Measurements from ENCODE around the gene OTOF. TPM values are rescaled to one million over a fixed set of nuclear protein-coding genes. Genes with fewer than 3 reads are reported as not detected.

The OTOF gene
- total and polyA plus RNA-seq, 2 experiments from 2014 or later = 0.21 to 0.23 TPM

DNA sequence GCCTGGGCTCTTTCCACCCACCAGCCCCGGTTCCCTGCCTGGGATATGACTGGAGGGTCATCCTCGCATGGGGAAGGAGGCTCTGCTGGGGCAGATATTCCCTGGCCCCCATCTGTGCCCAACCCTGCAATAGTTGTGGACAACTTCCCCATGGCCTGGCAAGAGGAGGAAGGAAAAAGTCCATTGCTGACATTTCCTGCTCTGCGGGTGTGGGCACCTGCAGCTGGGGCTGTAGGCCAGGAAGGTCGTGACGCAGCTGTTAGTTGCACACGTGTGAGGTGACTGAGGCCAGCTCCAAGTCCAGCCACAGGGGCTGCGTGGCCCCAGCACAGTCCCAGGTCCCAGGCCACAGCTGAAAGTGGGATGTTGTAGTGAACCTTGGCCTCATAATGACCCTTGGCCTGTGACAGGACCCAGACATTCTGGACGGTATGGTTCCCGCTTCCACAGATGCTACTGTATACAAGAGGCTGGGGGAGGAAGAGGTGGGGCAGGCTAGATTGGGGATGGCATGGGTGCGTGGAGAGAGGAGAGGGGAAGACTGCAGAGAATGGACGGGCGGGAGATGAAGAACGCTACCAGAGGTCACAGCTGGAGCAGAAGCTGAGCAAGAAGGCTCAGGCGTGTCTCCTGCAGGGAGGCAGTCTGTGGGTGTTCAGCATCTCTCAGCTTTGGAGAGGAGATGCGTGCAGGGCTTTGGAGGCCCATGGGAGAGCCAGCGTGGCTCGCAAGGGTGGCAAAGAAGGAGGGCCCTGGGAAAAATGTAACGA lies 22.1 kb downstream of the OTOF start:
- Mint-ChIP-seq H3K4me3 (no peak overlapping the region), H3K27me3 (ENCODE audit: insufficient read depth, low read depth, poor library complexity) (peaks cover 13% of the 10 kb centered on the region), H3K9me3 (no peaks in the 10 kb centered on the region), H3K27ac (no peak overlapping the region), H3K4me1 (peaks cover 3% of the 10 kb centered on the region; the same call in 1 of the 3 replicates), H3K36me3 (ENCODE audit: low read depth) (no peaks in the 10 kb centered on the region)
- H3K79me2 ChIP-seq (replicated peaks; ENCODE audit: insufficient read depth) = no peaks in the 10 kb centered on the region
- no peaks in the 10 kb centered on the region for H4K20me1 ChIP-seq (replicated peaks; ENCODE audit: insufficient read depth)
- no peak overlapping the region for H3K4me3 ChIP-seq
- TF ChIP-seq NANOG (IDR thresholded peaks at IDR 0.05; ENCODE audit: borderline replicate concordance) (no peak), EZH2phosphoT487 (IDR thresholded peaks at IDR 0.05; ENCODE audit: unreplicated experiment) (no peak), STAT1 (IDR thresholded peaks at IDR 0.05; ENCODE audit: unreplicated experiment) (no peak), CTCF (conservative IDR thresholded peaks at IDR 0.05; ENCODE audit: low read depth in 2 of 2) (no peak), ZNF331 (CRISPR knock-in tag; IDR thresholded peaks at IDR 0.05; ENCODE audit: low read depth) (no peak), ZNF114 (CRISPR knock-in tag; IDR thresholded peaks at IDR 0.05) (no peak), JUNB (IDR thresholded peaks at IDR 0.05; ENCODE audit: unreplicated experiment) (no peak), CREB1 (CRISPR knock-in tag; IDR thresholded peaks at IDR 0.05; ENCODE audit: low read depth) (no peak), POLR2AphosphoS5 (IDR thresholded peaks at IDR 0.05; ENCODE audit: low read depth) (no peak)
- TF ChIP-seq, protein P1, sequence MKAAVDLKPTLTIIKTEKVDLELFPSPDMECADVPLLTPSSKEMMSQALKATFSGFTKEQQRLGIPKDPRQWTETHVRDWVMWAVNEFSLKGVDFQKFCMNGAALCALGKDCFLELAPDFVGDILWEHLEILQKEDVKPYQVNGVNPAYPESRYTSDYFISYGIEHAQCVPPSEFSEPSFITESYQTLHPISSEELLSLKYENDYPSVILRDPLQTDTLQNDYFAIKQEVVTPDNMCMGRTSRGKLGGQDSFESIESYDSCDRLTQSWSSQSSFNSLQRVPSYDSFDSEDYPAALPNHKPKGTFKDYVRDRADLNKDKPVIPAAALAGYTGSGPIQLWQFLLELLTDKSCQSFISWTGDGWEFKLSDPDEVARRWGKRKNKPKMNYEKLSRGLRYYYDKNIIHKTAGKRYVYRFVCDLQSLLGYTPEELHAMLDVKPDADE (IDR thresholded peaks at IDR 0.05) = no peak
- TF ChIP-seq, protein P2, sequence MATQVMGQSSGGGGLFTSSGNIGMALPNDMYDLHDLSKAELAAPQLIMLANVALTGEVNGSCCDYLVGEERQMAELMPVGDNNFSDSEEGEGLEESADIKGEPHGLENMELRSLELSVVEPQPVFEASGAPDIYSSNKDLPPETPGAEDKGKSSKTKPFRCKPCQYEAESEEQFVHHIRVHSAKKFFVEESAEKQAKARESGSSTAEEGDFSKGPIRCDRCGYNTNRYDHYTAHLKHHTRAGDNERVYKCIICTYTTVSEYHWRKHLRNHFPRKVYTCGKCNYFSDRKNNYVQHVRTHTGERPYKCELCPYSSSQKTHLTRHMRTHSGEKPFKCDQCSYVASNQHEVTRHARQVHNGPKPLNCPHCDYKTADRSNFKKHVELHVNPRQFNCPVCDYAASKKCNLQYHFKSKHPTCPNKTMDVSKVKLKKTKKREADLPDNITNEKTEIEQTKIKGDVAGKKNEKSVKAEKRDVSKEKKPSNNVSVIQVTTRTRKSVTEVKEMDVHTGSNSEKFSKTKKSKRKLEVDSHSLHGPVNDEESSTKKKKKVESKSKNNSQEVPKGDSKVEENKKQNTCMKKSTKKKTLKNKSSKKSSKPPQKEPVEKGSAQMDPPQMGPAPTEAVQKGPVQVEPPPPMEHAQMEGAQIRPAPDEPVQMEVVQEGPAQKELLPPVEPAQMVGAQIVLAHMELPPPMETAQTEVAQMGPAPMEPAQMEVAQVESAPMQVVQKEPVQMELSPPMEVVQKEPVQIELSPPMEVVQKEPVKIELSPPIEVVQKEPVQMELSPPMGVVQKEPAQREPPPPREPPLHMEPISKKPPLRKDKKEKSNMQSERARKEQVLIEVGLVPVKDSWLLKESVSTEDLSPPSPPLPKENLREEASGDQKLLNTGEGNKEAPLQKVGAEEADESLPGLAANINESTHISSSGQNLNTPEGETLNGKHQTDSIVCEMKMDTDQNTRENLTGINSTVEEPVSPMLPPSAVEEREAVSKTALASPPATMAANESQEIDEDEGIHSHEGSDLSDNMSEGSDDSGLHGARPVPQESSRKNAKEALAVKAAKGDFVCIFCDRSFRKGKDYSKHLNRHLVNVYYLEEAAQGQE (IDR thresholded peaks at IDR 0.05; ENCODE audit: unreplicated experiment) = no peak
- TF ChIP-seq, protein P3, sequence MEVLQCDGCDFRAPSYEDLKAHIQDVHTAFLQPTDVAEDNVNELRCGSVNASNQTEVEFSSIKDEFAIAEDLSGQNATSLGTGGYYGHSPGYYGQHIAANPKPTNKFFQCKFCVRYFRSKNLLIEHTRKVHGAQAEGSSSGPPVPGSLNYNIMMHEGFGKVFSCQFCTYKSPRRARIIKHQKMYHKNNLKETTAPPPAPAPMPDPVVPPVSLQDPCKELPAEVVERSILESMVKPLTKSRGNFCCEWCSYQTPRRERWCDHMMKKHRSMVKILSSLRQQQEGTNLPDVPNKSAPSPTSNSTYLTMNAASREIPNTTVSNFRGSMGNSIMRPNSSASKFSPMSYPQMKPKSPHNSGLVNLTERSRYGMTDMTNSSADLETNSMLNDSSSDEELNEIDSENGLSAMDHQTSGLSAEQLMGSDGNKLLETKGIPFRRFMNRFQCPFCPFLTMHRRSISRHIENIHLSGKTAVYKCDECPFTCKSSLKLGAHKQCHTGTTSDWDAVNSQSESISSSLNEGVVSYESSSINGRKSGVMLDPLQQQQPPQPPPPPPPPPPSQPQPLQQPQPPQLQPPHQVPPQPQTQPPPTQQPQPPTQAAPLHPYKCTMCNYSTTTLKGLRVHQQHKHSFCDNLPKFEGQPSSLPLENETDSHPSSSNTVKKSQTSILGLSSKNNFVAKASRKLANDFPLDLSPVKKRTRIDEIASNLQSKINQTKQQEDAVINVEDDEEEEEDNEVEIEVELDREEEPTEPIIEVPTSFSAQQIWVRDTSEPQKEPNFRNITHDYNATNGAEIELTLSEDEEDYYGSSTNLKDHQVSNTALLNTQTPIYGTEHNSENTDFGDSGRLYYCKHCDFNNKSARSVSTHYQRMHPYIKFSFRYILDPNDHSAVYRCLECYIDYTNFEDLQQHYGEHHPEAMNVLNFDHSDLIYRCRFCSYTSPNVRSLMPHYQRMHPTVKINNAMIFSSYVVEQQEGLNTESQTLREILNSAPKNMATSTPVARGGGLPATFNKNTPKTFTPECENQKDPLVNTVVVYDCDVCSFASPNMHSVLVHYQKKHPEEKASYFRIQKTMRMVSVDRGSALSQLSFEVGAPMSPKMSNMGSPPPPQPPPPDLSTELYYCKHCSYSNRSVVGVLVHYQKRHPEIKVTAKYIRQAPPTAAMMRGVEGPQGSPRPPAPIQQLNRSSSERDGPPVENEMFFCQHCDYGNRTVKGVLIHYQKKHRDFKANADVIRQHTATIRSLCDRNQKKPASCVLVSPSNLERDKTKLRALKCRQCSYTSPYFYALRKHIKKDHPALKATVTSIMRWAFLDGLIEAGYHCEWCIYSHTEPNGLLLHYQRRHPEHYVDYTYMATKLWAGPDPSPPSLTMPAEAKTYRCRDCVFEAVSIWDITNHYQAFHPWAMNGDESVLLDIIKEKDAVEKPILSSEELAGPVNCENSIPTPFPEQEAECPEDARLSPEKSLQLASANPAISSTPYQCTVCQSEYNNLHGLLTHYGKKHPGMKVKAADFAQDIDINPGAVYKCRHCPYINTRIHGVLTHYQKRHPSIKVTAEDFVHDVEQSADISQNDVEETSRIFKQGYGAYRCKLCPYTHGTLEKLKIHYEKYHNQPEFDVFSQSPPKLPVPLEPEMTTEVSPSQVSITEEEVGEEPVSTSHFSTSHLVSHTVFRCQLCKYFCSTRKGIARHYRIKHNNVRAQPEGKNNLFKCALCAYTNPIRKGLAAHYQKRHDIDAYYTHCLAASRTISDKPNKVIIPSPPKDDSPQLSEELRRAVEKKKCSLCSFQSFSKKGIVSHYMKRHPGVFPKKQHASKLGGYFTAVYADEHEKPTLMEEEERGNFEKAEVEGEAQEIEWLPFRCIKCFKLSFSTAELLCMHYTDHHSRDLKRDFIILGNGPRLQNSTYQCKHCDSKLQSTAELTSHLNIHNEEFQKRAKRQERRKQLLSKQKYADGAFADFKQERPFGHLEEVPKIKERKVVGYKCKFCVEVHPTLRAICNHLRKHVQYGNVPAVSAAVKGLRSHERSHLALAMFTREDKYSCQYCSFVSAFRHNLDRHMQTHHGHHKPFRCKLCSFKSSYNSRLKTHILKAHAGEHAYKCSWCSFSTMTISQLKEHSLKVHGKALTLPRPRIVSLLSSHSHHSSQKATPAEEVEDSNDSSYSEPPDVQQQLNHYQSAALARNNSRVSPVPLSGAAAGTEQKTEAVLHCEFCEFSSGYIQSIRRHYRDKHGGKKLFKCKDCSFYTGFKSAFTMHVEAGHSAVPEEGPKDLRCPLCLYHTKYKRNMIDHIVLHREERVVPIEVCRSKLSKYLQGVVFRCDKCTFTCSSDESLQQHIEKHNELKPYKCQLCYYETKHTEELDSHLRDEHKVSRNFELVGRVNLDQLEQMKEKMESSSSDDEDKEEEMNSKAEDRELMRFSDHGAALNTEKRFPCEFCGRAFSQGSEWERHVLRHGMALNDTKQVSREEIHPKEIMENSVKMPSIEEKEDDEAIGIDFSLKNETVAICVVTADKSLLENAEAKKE (CRISPR knock-in tag; IDR thresholded peaks at IDR 0.05) = no peak
- H3K36me3 ChIP-seq (ENCODE audit: insufficient read depth) = no peaks in the 10 kb centered on the region
- no peaks in the 10 kb centered on the region for H3K9me2 ChIP-seq (ENCODE audit: insufficient read depth)
- no peak overlapping the region for H3K4me2 ChIP-seq
- DNase-seq (ENCODE audit: low spot score) (no peak), ATAC-seq (no peak)
- no peaks in the 10 kb centered on the region for H3K4me1 ChIP-seq (ENCODE audit: insufficient read depth)
- no peaks in the 10 kb centered on the region for H3F3A ChIP-seq (replicated peaks; ENCODE audit: low read depth)
- no peaks in the 10 kb centered on the region for H3K27me3 ChIP-seq (ENCODE audit: insufficient read depth)
- H3K27ac ChIP-seq (ENCODE audit: low read depth) = no peak overlapping the region
- H2AFZ ChIP-seq = no peak overlapping the region

Measured in GM23338 (cell line).